Measurements from ENCODE around the gene KCNMB2. TPM values are rescaled to one million over a fixed set of nuclear protein-coding genes. Genes with fewer than 3 reads are reported as not detected.

The KCNMB2 gene
- total RNA-seq, 2 experiments from 2014 or later: not detected

GRCh38 chr3:178562143-178562946 is 26.1 kb downstream of the KCNMB2 start:
- DNase-seq: no peak
- Mint-ChIP-seq H3K27me3 (no peaks in the 10 kb centered on the region), H3K9me3 (no peaks in the 10 kb centered on the region), H3K4me3 (no peak overlapping the region), H3K27ac (no peak overlapping the region), H3K36me3 (ENCODE audit: low read depth) (no peaks in the 10 kb centered on the region), H3K4me1 (no peaks in the 10 kb centered on the region)
- CTCF ChIA-PET: no interaction called here
- POLR2A ChIA-PET: no interaction called here

- no peaks in the 10 kb centered on the region for H3K36me3 Mint-ChIP-seq (ENCODE audit: low read depth)
- DNase-seq: no peak
- H3K27ac Mint-ChIP-seq: no peak overlapping the region
- H3K27me3 Mint-ChIP-seq: no peaks in the 10 kb centered on the region
- CTCF ChIA-PET: no interaction called here
- H3K4me3 Mint-ChIP-seq: no peak overlapping the region
- H3K9me3 Mint-ChIP-seq: no peaks in the 10 kb centered on the region
- POLR2A ChIA-PET: no interaction called here
- H3K4me1 Mint-ChIP-seq: no peaks in the 10 kb centered on the region
These were observed 26.7 kb downstream of the KCNMB2 start for GRCh38 chr3:178562947-178563232.

GRCh38 chr3:178567611-178568010 is 31.4 kb downstream of the KCNMB2 start:
- ChIA-PET POLR2A (no interaction called here), CTCF (no interaction called here)
- Mint-ChIP-seq H3K27ac (no peak overlapping the region), H3K36me3 (ENCODE audit: low read depth) (no peaks in the 10 kb centered on the region), H3K9me3 (no peaks in the 10 kb centered on the region), H3K4me1 (no peaks in the 10 kb centered on the region), H3K27me3 (no peaks in the 10 kb centered on the region), H3K4me3 (no peak overlapping the region)
- no peak for DNase-seq

GRCh38 chr3:178568155-178568731 is 32.0 kb downstream of the KCNMB2 start:
- POLR2A ChIA-PET: no interaction called here
- no peak overlapping the region for H3K27ac Mint-ChIP-seq
- H3K4me1 Mint-ChIP-seq: no peaks in the 10 kb centered on the region
- no peak overlapping the region for H3K4me3 Mint-ChIP-seq
- no peaks in the 10 kb centered on the region for H3K36me3 Mint-ChIP-seq (ENCODE audit: low read depth)
- no peaks in the 10 kb centered on the region for H3K27me3 Mint-ChIP-seq
- no peaks in the 10 kb centered on the region for H3K9me3 Mint-ChIP-seq
- CTCF ChIA-PET: no interaction called here
- DNase-seq: no peak

GRCh38 chr3:178568911-178569310 is 32.7 kb downstream of the KCNMB2 start:
- Mint-ChIP-seq H3K27ac (no peak overlapping the region), H3K36me3 (ENCODE audit: low read depth) (no peaks in the 10 kb centered on the region), H3K4me1 (no peaks in the 10 kb centered on the region), H3K27me3 (no peaks in the 10 kb centered on the region), H3K9me3 (no peaks in the 10 kb centered on the region), H3K4me3 (no peak overlapping the region)
- no peak for DNase-seq
- POLR2A ChIA-PET: no interaction called here
- CTCF ChIA-PET: no interaction called here

GRCh38 chr3:178569826-178570225 is 33.6 kb downstream of the KCNMB2 start:
- no peak overlapping the region for H3K4me3 Mint-ChIP-seq
- no peak overlapping the region for H3K27ac Mint-ChIP-seq
- H3K4me1 Mint-ChIP-seq: no peaks in the 10 kb centered on the region
- H3K36me3 Mint-ChIP-seq (ENCODE audit: low read depth): no peaks in the 10 kb centered on the region
- no peak for DNase-seq
- no peaks in the 10 kb centered on the region for H3K27me3 Mint-ChIP-seq
- ChIA-PET POLR2A (no interaction called here), CTCF (no interaction called here)
- no peaks in the 10 kb centered on the region for H3K9me3 Mint-ChIP-seq

GRCh38 chr3:178583963-178584575 is 47.8 kb downstream of the KCNMB2 start:
- Mint-ChIP-seq H3K27me3 (no peaks in the 10 kb centered on the region), H3K4me1 (no peaks in the 10 kb centered on the region), H3K4me3 (no peak overlapping the region), H3K9me3 (peaks cover 2% of the 10 kb centered on the region), H3K27ac (no peak overlapping the region), H3K36me3 (ENCODE audit: low read depth) (no peaks in the 10 kb centered on the region)
- ChIA-PET CTCF (no interaction called here), POLR2A (no interaction called here)
- no peak for DNase-seq

GRCh38 chr3:178584722-178585380 is 48.6 kb downstream of the KCNMB2 start:
- no peaks in the 10 kb centered on the region for H3K4me1 Mint-ChIP-seq
- no peaks in the 10 kb centered on the region for H3K36me3 Mint-ChIP-seq (ENCODE audit: low read depth)
- CTCF ChIA-PET: interaction anchor here (0.7 kb wide), 1 partner anchor 8 kb away, joined by 3 read pairs; no protein-coding TSS in a partner anchor
- H3K27me3 Mint-ChIP-seq: no peaks in the 10 kb centered on the region
- DNase-seq: no peak
- H3K9me3 Mint-ChIP-seq: no peaks in the 10 kb centered on the region
- POLR2A ChIA-PET: no interaction called here
- no peak overlapping the region for H3K27ac Mint-ChIP-seq
- H3K4me3 Mint-ChIP-seq: no peak overlapping the region

- H3K27ac Mint-ChIP-seq: no peak overlapping the region
- CTCF ChIA-PET: interaction anchor here (0.7 kb wide), 1 partner anchor 8 kb away, joined by 3 read pairs; no protein-coding TSS in a partner anchor
- POLR2A ChIA-PET: no interaction called here
These were observed 49.2 kb downstream of the KCNMB2 start for GRCh38 chr3:178585454-178585853.

GRCh38 chr3:178586076-178586475 is 49.8 kb downstream of the KCNMB2 start:
- no peak overlapping the region for H3K4me3 Mint-ChIP-seq
- H3K27ac Mint-ChIP-seq: no peak overlapping the region
- CTCF ChIA-PET: no interaction called here
- no peaks in the 10 kb centered on the region for H3K4me1 Mint-ChIP-seq
- no peak for DNase-seq
- H3K9me3 Mint-ChIP-seq: no peaks in the 10 kb centered on the region
- POLR2A ChIA-PET: no interaction called here
- H3K36me3 Mint-ChIP-seq (ENCODE audit: low read depth): no peaks in the 10 kb centered on the region
- no peaks in the 10 kb centered on the region for H3K27me3 Mint-ChIP-seq

More at GRCh38 chr3:178585454-178585853, 49.2 kb downstream of the KCNMB2 start:
- H3K9me3 Mint-ChIP-seq: no peaks in the 10 kb centered on the region
- no peaks in the 10 kb centered on the region for H3K4me1 Mint-ChIP-seq
- H3K4me3 Mint-ChIP-seq: no peak overlapping the region
- no peak for DNase-seq
- no peaks in the 10 kb centered on the region for H3K27me3 Mint-ChIP-seq
- H3K36me3 Mint-ChIP-seq (ENCODE audit: low read depth): no peaks in the 10 kb centered on the region

GRCh38 chr3:178588628-178589027 is 52.4 kb downstream of the KCNMB2 start:
- Mint-ChIP-seq H3K9me3 (no peaks in the 10 kb centered on the region), H3K27me3 (no peaks in the 10 kb centered on the region), H3K4me1 (no peaks in the 10 kb centered on the region), H3K4me3 (no peak overlapping the region), H3K27ac (no peak overlapping the region), H3K36me3 (ENCODE audit: low read depth) (no peaks in the 10 kb centered on the region)
- ChIA-PET POLR2A (no interaction called here), CTCF (no interaction called here)
- no peak for DNase-seq

GRCh38 chr3:178593786-178594185 is 57.5 kb downstream of the KCNMB2 start:
- CTCF ChIA-PET: no interaction called here
- Mint-ChIP-seq H3K36me3 (ENCODE audit: low read depth) (no peaks in the 10 kb centered on the region), H3K9me3 (no peaks in the 10 kb centered on the region), H3K27ac (no peak overlapping the region), H3K27me3 (no peaks in the 10 kb centered on the region), H3K4me1 (no peaks in the 10 kb centered on the region), H3K4me3 (no peak overlapping the region)
- POLR2A ChIA-PET: no interaction called here
- no peak for DNase-seq

GRCh38 chr3:178597371-178597770 is 61.1 kb downstream of the KCNMB2 start:
- H3K4me1 Mint-ChIP-seq: no peaks in the 10 kb centered on the region
- no peaks in the 10 kb centered on the region for H3K27me3 Mint-ChIP-seq
- ChIA-PET POLR2A (no interaction called here), CTCF (no interaction called here)
- DNase-seq: no peak
- H3K9me3 Mint-ChIP-seq: no peaks in the 10 kb centered on the region
- no peak overlapping the region for H3K27ac Mint-ChIP-seq
- H3K36me3 Mint-ChIP-seq (ENCODE audit: low read depth): no peaks in the 10 kb centered on the region
- no peak overlapping the region for H3K4me3 Mint-ChIP-seq

Measured in activated CD4-positive, alpha-beta T cell treated with anti-CD3 and anti-CD28 coated beads, Interleukin-2, amount 10 ng/mL, durations not matched to agents 7 days and 5 days (primary cell).